OCI-LY1 (cell line): ENCODE measurements around the gene SLC27A2.

Source experiments
- EZH2 ChIP-seq: fragments of 200-600 bp; sonication (generic), shearing (Covaris generic); IDR thresholded peaks from 2 replicates; pipeline ENCODE4 v1.8.0; 2017; ENCODE audit warnings: borderline replicate concordance, mixed run types, mild to moderate bottlenecking, antibody characterized with exemption, low read length, moderate library complexity, mixed read lengths
- TF ChIP-seq, protein P1 (sequence below): fragments of 200-600 bp; sonication (generic), shearing (Covaris generic); IDR thresholded peaks from 2 replicates; pipeline ENCODE4 v1.5.1; 2017; ENCODE audit warnings: mild to moderate bottlenecking, antibody characterized with exemption, low read length, moderate library complexity, mixed read lengths

GRCh38 chr15:50192164-50192563 lies 10.2 kb downstream of the SLC27A2 start:
- TF ChIP-seq, protein P1, sequence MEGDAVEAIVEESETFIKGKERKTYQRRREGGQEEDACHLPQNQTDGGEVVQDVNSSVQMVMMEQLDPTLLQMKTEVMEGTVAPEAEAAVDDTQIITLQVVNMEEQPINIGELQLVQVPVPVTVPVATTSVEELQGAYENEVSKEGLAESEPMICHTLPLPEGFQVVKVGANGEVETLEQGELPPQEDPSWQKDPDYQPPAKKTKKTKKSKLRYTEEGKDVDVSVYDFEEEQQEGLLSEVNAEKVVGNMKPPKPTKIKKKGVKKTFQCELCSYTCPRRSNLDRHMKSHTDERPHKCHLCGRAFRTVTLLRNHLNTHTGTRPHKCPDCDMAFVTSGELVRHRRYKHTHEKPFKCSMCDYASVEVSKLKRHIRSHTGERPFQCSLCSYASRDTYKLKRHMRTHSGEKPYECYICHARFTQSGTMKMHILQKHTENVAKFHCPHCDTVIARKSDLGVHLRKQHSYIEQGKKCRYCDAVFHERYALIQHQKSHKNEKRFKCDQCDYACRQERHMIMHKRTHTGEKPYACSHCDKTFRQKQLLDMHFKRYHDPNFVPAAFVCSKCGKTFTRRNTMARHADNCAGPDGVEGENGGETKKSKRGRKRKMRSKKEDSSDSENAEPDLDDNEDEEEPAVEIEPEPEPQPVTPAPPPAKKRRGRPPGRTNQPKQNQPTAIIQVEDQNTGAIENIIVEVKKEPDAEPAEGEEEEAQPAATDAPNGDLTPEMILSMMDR: no peak
- no peak for TF ChIP-seq EZH2
